ENCODE measurements around the gene ICAM4. TPM values are rescaled to one million over a fixed set of nuclear protein-coding genes. Genes with fewer than 3 reads are reported as not detected.

ICAM4 gene
- polyA plus RNA-seq, 3 donors: 5.5 to 17.3 (median 11.2) TPM

DNA sequence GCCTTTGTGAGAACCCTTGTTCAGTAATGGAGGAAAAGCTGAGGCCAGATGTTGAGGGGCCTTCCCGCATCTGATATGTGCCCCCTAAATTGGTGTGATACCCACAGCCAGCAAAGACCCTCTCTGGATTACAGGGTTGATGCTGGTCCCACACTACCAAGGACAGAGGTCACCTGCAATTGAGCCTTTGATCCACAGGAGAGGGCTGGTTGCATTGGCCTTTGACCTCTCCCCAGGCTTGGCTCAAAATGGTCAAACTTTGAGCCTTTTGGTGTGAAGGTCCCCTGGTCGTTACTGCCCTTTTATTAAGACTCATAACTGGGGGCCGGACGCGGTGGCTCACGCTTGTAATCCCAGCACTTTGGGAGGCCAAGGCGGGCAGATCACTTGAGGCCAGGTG lies 43.1 kb upstream of the ICAM4 start:
- H3K4me3 ChIP-seq (replicated peaks in 1 of 3; ENCODE audit: low read depth in 2 of 3, low read length in 3 of 3): no peak overlapping the region
- DNase-seq: no peak
- H3K36me3 ChIP-seq (replicated peaks in 1 of 2; ENCODE audit: control insufficient read depth in 1 of 2, insufficient read depth in 2 of 2, low read length in 2 of 2): no peaks in the 10 kb centered on the region
- H2AFZ ChIP-seq (ENCODE audit: insufficient read depth, low read depth, low read length, poor library complexity, severe bottlenecking): no peak overlapping the region
- Mint-ChIP-seq H3K9me3 (no peaks in the 10 kb centered on the region), H3K36me3 (no peaks in the 10 kb centered on the region), H3K4me3 (no peak overlapping the region), H3K27ac (no peak overlapping the region), H3K4me1 (no peaks in the 10 kb centered on the region), H3K27me3 (ENCODE audit: low read depth in 3 of 3) (peaks cover 0 to 4% (median 2%) of the 10 kb centered on the region in 3 donors)
- H3K9ac ChIP-seq (ENCODE audit: insufficient read depth, low read length, poor library complexity, severe bottlenecking): no peak overlapping the region
- no peak overlapping the region for H3K4me2 ChIP-seq (replicated peaks; ENCODE audit: extremely low read depth, low read length, poor library complexity, severe bottlenecking)
- intact Hi-C loops (cut with micrococcal nuclease): no loop called here
- no peak overlapping the region for H3K27ac ChIP-seq (ENCODE audit: low read depth in 1 of 2, low read length in 2 of 2)
- no peaks in the 10 kb centered on the region for H3K27me3 ChIP-seq (ENCODE audit: control insufficient read depth in 2 of 2, insufficient read depth in 2 of 2, low read length in 2 of 2)
- WGBS (ENCODE audit: insufficient coverage): 98% methylated on average over 6 of the region's 7 CpGs
- H3K4me1 ChIP-seq (ENCODE audit: control insufficient read depth in 1 of 2, insufficient read depth in 2 of 2, low read length in 2 of 2): no peaks in the 10 kb centered on the region
- H3K79me2 ChIP-seq (ENCODE audit: insufficient read depth, low read length): no peaks in the 10 kb centered on the region
- H4K20me1 ChIP-seq (ENCODE audit: insufficient read depth, low read length): no peaks in the 10 kb centered on the region
- H3K9me3 ChIP-seq (replicated peaks in 1 of 2; ENCODE audit: control insufficient read depth in 1 of 2, insufficient read depth in 1 of 2, low read length in 2 of 2): no peaks in the 10 kb centered on the region
- TF ChIP-seq, protein P1, sequence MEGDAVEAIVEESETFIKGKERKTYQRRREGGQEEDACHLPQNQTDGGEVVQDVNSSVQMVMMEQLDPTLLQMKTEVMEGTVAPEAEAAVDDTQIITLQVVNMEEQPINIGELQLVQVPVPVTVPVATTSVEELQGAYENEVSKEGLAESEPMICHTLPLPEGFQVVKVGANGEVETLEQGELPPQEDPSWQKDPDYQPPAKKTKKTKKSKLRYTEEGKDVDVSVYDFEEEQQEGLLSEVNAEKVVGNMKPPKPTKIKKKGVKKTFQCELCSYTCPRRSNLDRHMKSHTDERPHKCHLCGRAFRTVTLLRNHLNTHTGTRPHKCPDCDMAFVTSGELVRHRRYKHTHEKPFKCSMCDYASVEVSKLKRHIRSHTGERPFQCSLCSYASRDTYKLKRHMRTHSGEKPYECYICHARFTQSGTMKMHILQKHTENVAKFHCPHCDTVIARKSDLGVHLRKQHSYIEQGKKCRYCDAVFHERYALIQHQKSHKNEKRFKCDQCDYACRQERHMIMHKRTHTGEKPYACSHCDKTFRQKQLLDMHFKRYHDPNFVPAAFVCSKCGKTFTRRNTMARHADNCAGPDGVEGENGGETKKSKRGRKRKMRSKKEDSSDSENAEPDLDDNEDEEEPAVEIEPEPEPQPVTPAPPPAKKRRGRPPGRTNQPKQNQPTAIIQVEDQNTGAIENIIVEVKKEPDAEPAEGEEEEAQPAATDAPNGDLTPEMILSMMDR (IDR thresholded peaks at IDR 0.05): no peak

DNA sequence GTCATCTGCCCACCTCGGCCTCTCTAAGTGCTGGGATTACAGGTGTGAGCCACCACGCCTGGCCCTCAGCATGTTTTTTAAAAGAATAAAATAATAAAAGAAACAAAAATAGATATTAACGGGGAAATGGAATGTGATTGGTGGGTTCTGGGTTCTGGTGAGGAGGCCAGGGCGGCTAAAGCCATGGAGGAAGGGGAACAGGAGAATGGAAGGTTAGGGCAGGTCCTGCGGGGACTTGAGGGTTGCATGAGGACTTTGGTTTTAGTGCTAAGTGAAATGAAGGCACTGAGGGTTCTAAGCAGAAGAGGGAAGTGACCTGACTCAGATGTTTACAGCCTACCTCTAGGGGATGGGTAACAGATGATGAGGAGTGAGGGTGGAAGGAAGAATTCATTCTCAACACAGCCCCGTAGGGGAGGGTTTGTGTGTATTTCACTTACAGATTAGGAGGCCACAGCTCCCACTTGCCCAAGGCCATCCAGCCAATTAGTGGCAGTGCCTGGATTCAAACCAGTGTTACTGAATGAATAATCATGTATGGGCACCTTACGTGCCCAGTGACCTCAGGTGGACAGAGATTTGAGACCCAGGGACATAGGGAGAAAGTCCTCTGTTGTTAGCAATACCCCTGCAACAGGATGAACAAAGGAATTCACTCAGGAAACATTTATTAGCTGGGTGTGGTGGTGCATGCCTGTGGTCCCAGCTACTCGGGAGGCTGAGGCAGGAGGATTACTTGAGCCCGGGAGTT lies 41.4 kb upstream of the ICAM4 start:
- no peaks in the 10 kb centered on the region for H3K79me2 ChIP-seq (ENCODE audit: insufficient read depth, low read length)
- intact Hi-C loops (cut with micrococcal nuclease): no loop called here
- no peak overlapping the region for H3K4me3 ChIP-seq (replicated peaks in 1 of 3; ENCODE audit: low read depth in 2 of 3, low read length in 3 of 3)
- H3K9me3 Mint-ChIP-seq: no peaks in the 10 kb centered on the region
- H3K9me3 ChIP-seq (replicated peaks in 1 of 2; ENCODE audit: control insufficient read depth in 1 of 2, insufficient read depth in 1 of 2, low read length in 2 of 2): no peaks in the 10 kb centered on the region
- WGBS (ENCODE audit: insufficient coverage): 59% methylated on average over 3 of the region's 9 CpGs
- no peak overlapping the region for H3K27ac ChIP-seq (ENCODE audit: low read depth in 1 of 2, low read length in 2 of 2)
- H3K27ac Mint-ChIP-seq: peak overlapping the region in 1 of 7 donors; percentile 53
- H3K4me1 Mint-ChIP-seq: no peaks in the 10 kb centered on the region
- peaks cover 1 to 4% (median 2%) of the 10 kb centered on the region in 3 donors for H3K27me3 Mint-ChIP-seq (ENCODE audit: low read depth in 3 of 3)
- H3K4me3 Mint-ChIP-seq: no peak overlapping the region
- TF ChIP-seq, protein P1 (IDR thresholded peaks at IDR 0.05): no peak
- H3K36me3 Mint-ChIP-seq: no peaks in the 10 kb centered on the region
- DNase-seq: no peak
- no peaks in the 10 kb centered on the region for H4K20me1 ChIP-seq (ENCODE audit: insufficient read depth, low read length)
- no peak overlapping the region for H3K9ac ChIP-seq (ENCODE audit: insufficient read depth, low read length, poor library complexity, severe bottlenecking)
- H2AFZ ChIP-seq (ENCODE audit: insufficient read depth, low read depth, low read length, poor library complexity, severe bottlenecking): no peak overlapping the region
- H3K27me3 ChIP-seq (ENCODE audit: control insufficient read depth in 2 of 2, insufficient read depth in 2 of 2, low read length in 2 of 2): no peaks in the 10 kb centered on the region
- no peak overlapping the region for H3K4me2 ChIP-seq (replicated peaks; ENCODE audit: extremely low read depth, low read length, poor library complexity, severe bottlenecking)
- peaks cover 3 to 5% of the 10 kb centered on the region in 2 donors for H3K4me1 ChIP-seq (ENCODE audit: control insufficient read depth in 1 of 2, insufficient read depth in 2 of 2, low read length in 2 of 2)
- no peaks in the 10 kb centered on the region for H3K36me3 ChIP-seq (replicated peaks in 1 of 2; ENCODE audit: control insufficient read depth in 1 of 2, insufficient read depth in 2 of 2, low read length in 2 of 2)

Data from CD14-positive monocyte (primary cell).